ENCODE results near the gene MIOX. TPM values are rescaled to one million over a fixed set of nuclear protein-coding genes. Genes with fewer than 3 reads are reported as not detected.

MIOX gene
- total RNA-seq, 1 experiment from 2014 or later = 0.32 TPM

DNA sequence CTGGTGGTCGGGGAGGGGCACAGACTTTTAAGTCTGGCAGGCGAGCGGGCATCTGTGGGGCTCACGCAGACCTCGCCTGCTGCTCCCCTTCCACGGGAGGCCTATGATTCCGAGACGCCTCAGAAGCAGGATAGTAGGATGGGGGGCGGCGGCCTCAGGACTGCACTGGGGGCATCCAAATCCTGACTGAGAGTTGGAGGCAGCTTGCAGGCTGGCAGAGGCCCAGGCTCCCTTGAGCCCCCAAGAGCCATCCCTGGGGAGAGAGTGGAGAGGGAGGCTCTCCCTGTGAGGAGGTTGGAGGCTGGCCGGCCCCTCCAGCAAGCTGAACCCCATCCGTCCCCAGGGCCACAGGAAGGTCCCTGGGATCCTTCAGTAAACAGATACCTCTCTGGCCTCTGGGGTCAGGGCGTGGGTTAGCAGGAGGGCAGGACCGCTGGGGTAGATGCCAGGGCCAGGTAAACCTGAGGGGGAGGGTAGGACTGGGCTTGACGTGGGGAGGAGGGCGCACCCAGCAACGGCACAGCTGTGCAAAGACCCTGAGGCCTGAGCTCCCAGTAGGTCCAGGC is 45.1 kb upstream of the MIOX start:
- H3K4me3 ChIP-seq (ENCODE audit: low read depth, low read length, poor library complexity, severe bottlenecking) = no peak overlapping the region
- no peaks in the 10 kb centered on the region for H3K9me3 ChIP-seq (ENCODE audit: low read depth, low read length, poor library complexity, severe bottlenecking)
- H3K27ac ChIP-seq (ENCODE audit: low read depth, low read length, poor library complexity, severe bottlenecking) = no peak overlapping the region
- DNase-seq (ENCODE audit: low spot score) = no peak
- intact Hi-C loops (cut with micrococcal nuclease; ENCODE audit: unreplicated experiment) = no loop called here
- ChIA-PET POLR2A (ENCODE audit: low non-redundant PET) (no interaction called here), CTCF (no interaction called here)
- H3K36me3 ChIP-seq (ENCODE audit: insufficient read depth, low read length, poor library complexity, severe bottlenecking) = peaks cover 65% of the 10 kb centered on the region
- BruUV-seq (replicated peaks) = no TSS peak
- H3K27me3 ChIP-seq (replicated peaks; ENCODE audit: insufficient read depth, low read depth, low read length, poor library complexity) = no peaks in the 10 kb centered on the region
- TF ChIP-seq EZH2 (IDR thresholded peaks at IDR 0.05; ENCODE audit: borderline replicate concordance, low read depth, low read length, poor library complexity, severe bottlenecking) = no peak
- TF ChIP-seq, protein P1, sequence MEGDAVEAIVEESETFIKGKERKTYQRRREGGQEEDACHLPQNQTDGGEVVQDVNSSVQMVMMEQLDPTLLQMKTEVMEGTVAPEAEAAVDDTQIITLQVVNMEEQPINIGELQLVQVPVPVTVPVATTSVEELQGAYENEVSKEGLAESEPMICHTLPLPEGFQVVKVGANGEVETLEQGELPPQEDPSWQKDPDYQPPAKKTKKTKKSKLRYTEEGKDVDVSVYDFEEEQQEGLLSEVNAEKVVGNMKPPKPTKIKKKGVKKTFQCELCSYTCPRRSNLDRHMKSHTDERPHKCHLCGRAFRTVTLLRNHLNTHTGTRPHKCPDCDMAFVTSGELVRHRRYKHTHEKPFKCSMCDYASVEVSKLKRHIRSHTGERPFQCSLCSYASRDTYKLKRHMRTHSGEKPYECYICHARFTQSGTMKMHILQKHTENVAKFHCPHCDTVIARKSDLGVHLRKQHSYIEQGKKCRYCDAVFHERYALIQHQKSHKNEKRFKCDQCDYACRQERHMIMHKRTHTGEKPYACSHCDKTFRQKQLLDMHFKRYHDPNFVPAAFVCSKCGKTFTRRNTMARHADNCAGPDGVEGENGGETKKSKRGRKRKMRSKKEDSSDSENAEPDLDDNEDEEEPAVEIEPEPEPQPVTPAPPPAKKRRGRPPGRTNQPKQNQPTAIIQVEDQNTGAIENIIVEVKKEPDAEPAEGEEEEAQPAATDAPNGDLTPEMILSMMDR (conservative IDR thresholded peaks at IDR 0.05; ENCODE audit: low read depth, low read length) = no peak
- H3K4me1 ChIP-seq (ENCODE audit: insufficient read depth, low read length, poor library complexity, severe bottlenecking) = no peaks in the 10 kb centered on the region

DNA sequence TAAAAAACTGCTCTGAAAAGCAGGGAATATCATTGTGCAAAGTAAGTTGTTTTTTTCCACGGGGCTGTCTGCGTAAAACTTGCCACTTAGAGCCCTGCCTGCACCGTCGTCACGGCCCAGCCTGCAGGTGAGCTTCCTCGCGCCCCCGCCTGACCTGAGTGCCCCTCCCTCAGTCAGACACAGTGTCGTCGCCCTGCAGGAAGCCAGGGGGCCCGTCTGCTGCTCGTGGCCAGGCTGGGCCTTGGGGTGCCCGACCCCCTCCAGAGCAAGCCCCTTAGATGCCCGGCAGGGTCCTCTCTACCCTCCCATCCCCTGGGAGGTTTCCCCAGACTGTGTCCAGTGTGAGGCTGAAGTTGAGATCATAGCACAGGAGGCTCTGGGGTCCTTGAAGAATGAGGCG is 43.5 kb upstream of the MIOX start:
- intact Hi-C loops (cut with micrococcal nuclease; ENCODE audit: unreplicated experiment) = no loop called here
- Histone ChIP-seq H3K9me3 (ENCODE audit: low read depth, low read length, poor library complexity, severe bottlenecking) (no peaks in the 10 kb centered on the region), H3K4me1 (ENCODE audit: insufficient read depth, low read length, poor library complexity, severe bottlenecking) (no peaks in the 10 kb centered on the region), H3K36me3 (ENCODE audit: insufficient read depth, low read length, poor library complexity, severe bottlenecking) (peaks cover 66% of the 10 kb centered on the region), H3K27ac (ENCODE audit: low read depth, low read length, poor library complexity, severe bottlenecking) (no peak overlapping the region), H3K27me3 (replicated peaks; ENCODE audit: insufficient read depth, low read depth, low read length, poor library complexity) (no peaks in the 10 kb centered on the region), H3K4me3 (ENCODE audit: low read depth, low read length, poor library complexity, severe bottlenecking) (no peak overlapping the region)
- no peak for DNase-seq (ENCODE audit: low spot score)
- TF ChIP-seq, protein P1 (conservative IDR thresholded peaks at IDR 0.05; ENCODE audit: low read depth, low read length) = no peak
- no peak for TF ChIP-seq EZH2 (IDR thresholded peaks at IDR 0.05; ENCODE audit: borderline replicate concordance, low read depth, low read length, poor library complexity, severe bottlenecking)
- no TSS peak for BruUV-seq (replicated peaks)
- ChIA-PET CTCF (no interaction called here), POLR2A (ENCODE audit: low non-redundant PET) (no interaction called here)

DNA sequence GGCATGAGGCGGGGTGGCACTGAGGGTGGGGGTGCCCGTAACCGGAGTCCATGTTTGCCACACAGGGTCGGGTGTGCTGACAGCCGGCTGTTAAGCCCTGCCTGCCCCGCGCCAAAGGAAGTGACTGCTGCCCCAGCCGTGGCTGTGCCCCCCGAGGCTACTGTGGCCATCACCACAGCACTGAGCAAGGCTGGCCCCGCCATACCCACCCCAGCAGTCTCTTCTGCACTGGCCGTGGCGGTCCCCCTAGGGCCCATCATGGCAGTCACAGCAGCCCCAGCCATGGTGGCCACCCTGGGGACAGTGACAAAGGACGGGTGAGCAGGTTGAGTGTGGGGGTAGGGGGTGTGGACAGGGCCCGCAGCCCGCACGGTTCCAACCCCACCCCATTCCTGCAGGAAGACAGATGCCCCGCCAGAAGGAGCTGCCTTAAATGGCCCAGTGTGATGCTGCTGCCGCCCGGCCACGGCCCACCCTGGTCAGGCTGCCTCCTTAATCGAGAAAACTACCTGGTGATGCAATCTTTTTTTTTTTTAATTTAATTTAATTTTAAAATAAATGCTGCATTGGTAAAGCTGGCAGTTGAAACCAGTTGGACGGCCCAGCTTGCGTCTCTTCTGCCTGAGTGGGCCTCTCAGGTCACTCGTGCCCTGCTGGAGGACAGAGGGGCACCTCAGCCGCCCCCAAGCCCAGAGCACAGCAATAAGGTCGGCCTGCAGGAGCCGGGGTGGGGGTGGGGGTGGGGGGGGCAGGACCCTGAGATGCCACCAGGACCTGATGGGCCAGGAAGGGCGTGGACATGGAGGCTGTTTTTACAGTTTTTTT is 42.6 kb upstream of the MIOX start:
- intact Hi-C loops (cut with micrococcal nuclease; ENCODE audit: unreplicated experiment) = no loop called here
- ChIA-PET POLR2A (ENCODE audit: low non-redundant PET) (no interaction called here), CTCF (no interaction called here)
- no TSS peak for BruUV-seq (replicated peaks)
- Histone ChIP-seq H3K27me3 (replicated peaks; ENCODE audit: insufficient read depth, low read depth, low read length, poor library complexity) (no peaks in the 10 kb centered on the region), H3K4me1 (ENCODE audit: insufficient read depth, low read length, poor library complexity, severe bottlenecking) (no peaks in the 10 kb centered on the region), H3K4me3 (ENCODE audit: low read depth, low read length, poor library complexity, severe bottlenecking) (no peak overlapping the region), H3K27ac (ENCODE audit: low read depth, low read length, poor library complexity, severe bottlenecking) (no peak overlapping the region), H3K9me3 (ENCODE audit: low read depth, low read length, poor library complexity, severe bottlenecking) (no peaks in the 10 kb centered on the region), H3K36me3 (ENCODE audit: insufficient read depth, low read length, poor library complexity, severe bottlenecking) (peaks cover 63% of the 10 kb centered on the region)
- no peak for DNase-seq (ENCODE audit: low spot score)
- TF ChIP-seq, protein P1 (conservative IDR thresholded peaks at IDR 0.05; ENCODE audit: low read depth, low read length) = no peak
- TF ChIP-seq EZH2 (IDR thresholded peaks at IDR 0.05; ENCODE audit: borderline replicate concordance, low read depth, low read length, poor library complexity, severe bottlenecking) = no peak
